ENCODE results near the gene MTRF1L. TPM values are rescaled to one million over a fixed set of nuclear protein-coding genes. Genes with fewer than 3 reads are reported as not detected.

Gene MTRF1L
- total RNA-seq, 4 donors from 2014 or later: 13.6 to 31.4 (median 19.1) TPM

DNA sequence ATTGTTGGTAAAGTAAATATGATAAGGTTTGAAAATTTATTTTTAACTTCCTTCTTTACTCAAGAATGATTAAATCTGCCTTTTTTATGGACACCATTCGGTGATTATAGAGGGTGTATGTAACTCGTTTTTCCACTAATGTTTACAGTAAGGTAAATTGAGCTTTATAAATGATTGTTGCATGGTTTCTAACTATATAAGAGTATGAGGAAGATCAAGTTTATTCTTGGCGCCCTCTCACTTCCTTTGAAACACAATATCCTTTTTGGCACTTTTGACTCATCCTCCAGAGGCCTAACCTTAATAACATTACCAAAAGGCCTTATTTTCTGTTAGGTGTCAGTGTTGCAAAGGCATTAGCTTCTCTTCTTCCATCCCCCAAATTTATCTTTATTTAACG, 41.8 kb upstream of the MTRF1L start:
- Histone ChIP-seq H3K27me3 (no peaks in the 10 kb centered on the region), H3K36me3 (no peaks in the 10 kb centered on the region), H3K9me3 (no peaks in the 10 kb centered on the region), H3K4me3 (no peak overlapping the region), H3K27ac (no peak overlapping the region), H3K4me1 (no peaks in the 10 kb centered on the region)
- no peak for DNase-seq
- TF ChIP-seq POLR2A (IDR thresholded peaks at IDR 0.05): no peak
- TF ChIP-seq, protein P1, sequence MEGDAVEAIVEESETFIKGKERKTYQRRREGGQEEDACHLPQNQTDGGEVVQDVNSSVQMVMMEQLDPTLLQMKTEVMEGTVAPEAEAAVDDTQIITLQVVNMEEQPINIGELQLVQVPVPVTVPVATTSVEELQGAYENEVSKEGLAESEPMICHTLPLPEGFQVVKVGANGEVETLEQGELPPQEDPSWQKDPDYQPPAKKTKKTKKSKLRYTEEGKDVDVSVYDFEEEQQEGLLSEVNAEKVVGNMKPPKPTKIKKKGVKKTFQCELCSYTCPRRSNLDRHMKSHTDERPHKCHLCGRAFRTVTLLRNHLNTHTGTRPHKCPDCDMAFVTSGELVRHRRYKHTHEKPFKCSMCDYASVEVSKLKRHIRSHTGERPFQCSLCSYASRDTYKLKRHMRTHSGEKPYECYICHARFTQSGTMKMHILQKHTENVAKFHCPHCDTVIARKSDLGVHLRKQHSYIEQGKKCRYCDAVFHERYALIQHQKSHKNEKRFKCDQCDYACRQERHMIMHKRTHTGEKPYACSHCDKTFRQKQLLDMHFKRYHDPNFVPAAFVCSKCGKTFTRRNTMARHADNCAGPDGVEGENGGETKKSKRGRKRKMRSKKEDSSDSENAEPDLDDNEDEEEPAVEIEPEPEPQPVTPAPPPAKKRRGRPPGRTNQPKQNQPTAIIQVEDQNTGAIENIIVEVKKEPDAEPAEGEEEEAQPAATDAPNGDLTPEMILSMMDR (IDR thresholded peaks at IDR 0.05): no peak

DNA sequence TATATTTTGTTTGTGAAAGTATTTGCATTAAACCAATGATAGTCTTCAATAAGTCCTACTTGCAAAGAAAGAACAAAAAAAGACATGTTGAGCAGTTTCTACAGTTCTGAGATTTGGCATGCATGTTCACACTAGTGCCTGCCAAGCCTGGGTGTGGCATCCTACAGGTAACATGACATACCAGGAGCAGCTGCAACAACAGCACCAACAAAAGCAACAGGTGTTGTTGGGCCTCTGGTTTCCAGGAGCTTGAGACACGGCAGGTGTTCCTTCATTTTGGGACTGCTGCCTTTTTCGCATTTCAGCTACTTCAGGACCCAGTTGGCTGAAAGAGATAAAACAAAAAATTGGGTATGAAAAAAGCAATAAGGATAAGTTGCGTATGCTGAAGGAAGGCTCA, 41.2 kb upstream of the MTRF1L start:
- no peak overlapping the region for H3K4me3 ChIP-seq
- H3K36me3 ChIP-seq: no peaks in the 10 kb centered on the region
- TF ChIP-seq, protein P1 (IDR thresholded peaks at IDR 0.05): no peak
- TF ChIP-seq POLR2A (IDR thresholded peaks at IDR 0.05): no peak
- H3K27ac ChIP-seq: no peak overlapping the region
- H3K4me1 ChIP-seq: no peaks in the 10 kb centered on the region
- no peaks in the 10 kb centered on the region for H3K27me3 ChIP-seq
- peak in 1 of 3 donors; percentile 50 for DNase-seq
- no peaks in the 10 kb centered on the region for H3K9me3 ChIP-seq

DNA sequence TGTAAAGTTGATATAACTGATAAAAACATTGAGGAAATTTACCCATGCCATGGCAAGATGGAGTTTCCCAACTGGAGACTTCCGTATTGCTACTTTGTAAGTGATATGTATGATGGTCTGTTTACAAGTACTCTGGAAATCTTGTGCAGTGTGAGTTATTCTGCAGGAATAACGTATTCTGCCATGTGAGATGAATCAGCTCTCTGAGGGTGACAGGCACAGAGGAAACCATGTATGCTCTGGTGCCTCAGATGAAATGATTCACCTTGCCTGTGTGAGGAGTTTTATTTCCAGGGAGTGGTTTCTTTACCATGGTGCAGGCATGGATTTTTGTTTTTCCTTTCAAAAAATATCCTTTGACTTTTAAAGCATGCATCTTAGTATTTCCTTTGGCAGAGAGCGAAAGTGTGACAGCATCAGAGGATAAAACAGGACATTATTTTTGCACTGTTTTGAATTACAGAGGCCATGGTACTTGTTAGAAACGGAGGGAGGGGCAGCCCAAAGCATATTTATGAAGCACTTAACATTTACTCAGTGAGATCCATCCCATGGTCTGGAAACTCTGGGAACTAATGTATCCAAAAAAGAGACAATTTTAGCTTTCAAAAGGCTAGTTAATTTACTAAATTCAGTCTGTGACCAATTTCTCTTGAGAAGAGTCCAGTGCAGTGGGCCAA, 36.0 kb upstream of the MTRF1L start:
- no peaks in the 10 kb centered on the region for H3K36me3 ChIP-seq
- no peaks in the 10 kb centered on the region for H3K4me1 ChIP-seq
- no peak for DNase-seq
- no peaks in the 10 kb centered on the region for H3K27me3 ChIP-seq
- H3K9me3 ChIP-seq: no peaks in the 10 kb centered on the region
- no peak overlapping the region for H3K27ac ChIP-seq
- TF ChIP-seq POLR2A (IDR thresholded peaks at IDR 0.05): no peak
- TF ChIP-seq, protein P1 (IDR thresholded peaks at IDR 0.05): no peak
- no peak overlapping the region for H3K4me3 ChIP-seq

DNA sequence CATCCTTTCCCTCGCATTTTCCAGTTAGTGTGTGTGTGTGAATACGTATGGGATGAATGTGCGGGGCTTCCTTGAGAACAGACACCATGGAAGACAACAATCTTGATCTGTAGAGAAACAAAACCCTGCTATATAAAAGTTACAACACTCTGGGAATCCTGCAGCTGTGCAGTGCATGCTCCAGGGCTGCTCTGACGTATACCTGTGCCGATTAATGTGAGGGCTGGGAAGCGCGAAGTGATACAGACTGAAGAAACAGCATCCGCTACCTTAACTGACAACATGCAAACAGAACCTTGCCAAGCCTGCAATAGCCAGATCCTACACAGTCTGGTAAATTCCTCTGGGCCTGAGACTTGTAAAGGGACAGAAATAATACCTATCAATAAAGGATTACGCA, 31.6 kb upstream of the MTRF1L start:
- Histone ChIP-seq H3K4me3 (no peak overlapping the region), H3K27me3 (no peaks in the 10 kb centered on the region), H3K4me1 (no peaks in the 10 kb centered on the region), H3K27ac (no peak overlapping the region), H3K36me3 (no peaks in the 10 kb centered on the region), H3K9me3 (no peaks in the 10 kb centered on the region)
- no peak for DNase-seq
- TF ChIP-seq, protein P1 (IDR thresholded peaks at IDR 0.05): no peak
- no peak for TF ChIP-seq POLR2A (IDR thresholded peaks at IDR 0.05)

DNA sequence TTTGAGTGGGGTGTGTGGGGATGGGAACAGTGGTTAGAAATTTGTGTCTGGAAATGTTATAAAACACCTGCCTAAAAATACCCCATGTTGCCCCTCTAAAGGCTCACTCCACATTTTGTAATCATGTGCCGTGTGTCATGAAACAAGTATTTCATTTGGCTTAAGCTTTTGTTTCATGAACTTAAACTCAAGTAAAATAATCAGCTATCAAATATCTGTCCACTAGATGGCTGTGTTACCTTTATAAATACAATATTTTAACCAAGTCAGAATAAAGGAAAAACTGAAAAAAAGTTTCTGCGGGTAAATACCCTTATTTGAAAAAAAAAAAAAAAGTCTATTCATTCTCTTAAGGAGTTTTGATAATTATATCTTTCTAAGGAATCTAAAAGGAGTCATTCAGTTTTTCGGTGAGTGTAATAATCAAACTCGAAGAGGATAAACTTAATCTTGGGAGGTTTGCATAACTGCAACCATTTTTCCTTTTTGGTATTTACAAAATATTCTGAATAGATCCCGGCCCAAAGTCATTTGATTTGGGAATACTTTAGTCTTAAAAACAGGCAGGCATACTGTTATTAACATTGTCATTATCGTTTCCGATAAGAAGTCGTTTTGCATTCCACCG, 29.9 kb upstream of the MTRF1L start:
- DNase-seq: no peak
- TF ChIP-seq, protein P1 (IDR thresholded peaks at IDR 0.05): peak in 3 of 6 experiments; percentile 36 to 52 (median 50)
- TF ChIP-seq POLR2A (IDR thresholded peaks at IDR 0.05): no peak
- Histone ChIP-seq H3K27ac (no peak overlapping the region), H3K27me3 (no peaks in the 10 kb centered on the region), H3K36me3 (no peaks in the 10 kb centered on the region), H3K9me3 (no peaks in the 10 kb centered on the region), H3K4me3 (no peak overlapping the region), H3K4me1 (no peaks in the 10 kb centered on the region)
